Tibial artery (tissue), 4 donors: ENCODE measurements around the gene OLFML2B.

Source experiments
- DNase-seq, 2 donors: peaks; one replicate each; pipeline ENCODE4 v3.0.0-alpha.2; 2019
- H3K27ac ChIP-seq, 2 donors: fragments of 200-600 bp; sonication (generic) in 1 of 2; 1 replicate in 1 of 2; 2 replicates in 1 of 2; pipeline ENCODE4 v1.5.1; 2018 to 2019; ENCODE audit warnings: mild to moderate bottlenecking in 1 of 2
- H3K27me3 ChIP-seq, 2 donors: fragments of 200-600 bp; sonication (generic) in 1 of 2; one replicate each; pipeline versions ENCODE4 v1.5.1 to v1.6.0; 2016 to 2019
- H3K36me3 ChIP-seq, 3 donors: fragments of 200-600 bp; sonication (generic) in 2 of 3; one replicate each; pipeline ENCODE4 v1.5.1; 2016 to 2019; ENCODE audit warnings: mild to moderate bottlenecking in 2 of 3
- H3K4me1 ChIP-seq, 4 donors: fragments of 200-600 bp; sonication (generic) in 2 of 4; 1 replicate in 3 of 4; 2 replicates in 1 of 4; pipeline ENCODE4 v1.5.1; 2016 to 2019
- H3K4me3 ChIP-seq, 2 donors: fragments of 200-600 bp; sonication (generic) in 1 of 2; 1 replicate in 1 of 2; 2 replicates in 1 of 2; pipeline ENCODE4 v1.5.1; 2018 to 2019; ENCODE audit warnings: mild to moderate bottlenecking in 2 of 2
- H3K9me3 ChIP-seq, 3 donors: fragments of 200-600 bp; sonication (generic) in 1 of 3; one replicate each; pipeline ENCODE4 v1.5.1; 2016 to 2019
- intact Hi-C: fragments of 100-400 bp; cut with DNase I; formaldehyde crosslinking; loops from one replicate; pipeline ENCODE4 v1.15.0; 2023; ENCODE audit warnings: low total_unique reads
- TF ChIP-seq, protein P1 (sequence below), 2 experiments: fragments of 200-600 bp in 1 of 2; fragments of 450-650 bp in 1 of 2; IDR thresholded peaks; one replicate each; pipeline ENCODE4 v1.5.1; 2017 to 2019; ENCODE audit warnings: antibody characterized with exemption in 2 of 2, mild to moderate bottlenecking in 1 of 2, moderate library complexity in 1 of 2

The OLFML2B gene

DNA sequence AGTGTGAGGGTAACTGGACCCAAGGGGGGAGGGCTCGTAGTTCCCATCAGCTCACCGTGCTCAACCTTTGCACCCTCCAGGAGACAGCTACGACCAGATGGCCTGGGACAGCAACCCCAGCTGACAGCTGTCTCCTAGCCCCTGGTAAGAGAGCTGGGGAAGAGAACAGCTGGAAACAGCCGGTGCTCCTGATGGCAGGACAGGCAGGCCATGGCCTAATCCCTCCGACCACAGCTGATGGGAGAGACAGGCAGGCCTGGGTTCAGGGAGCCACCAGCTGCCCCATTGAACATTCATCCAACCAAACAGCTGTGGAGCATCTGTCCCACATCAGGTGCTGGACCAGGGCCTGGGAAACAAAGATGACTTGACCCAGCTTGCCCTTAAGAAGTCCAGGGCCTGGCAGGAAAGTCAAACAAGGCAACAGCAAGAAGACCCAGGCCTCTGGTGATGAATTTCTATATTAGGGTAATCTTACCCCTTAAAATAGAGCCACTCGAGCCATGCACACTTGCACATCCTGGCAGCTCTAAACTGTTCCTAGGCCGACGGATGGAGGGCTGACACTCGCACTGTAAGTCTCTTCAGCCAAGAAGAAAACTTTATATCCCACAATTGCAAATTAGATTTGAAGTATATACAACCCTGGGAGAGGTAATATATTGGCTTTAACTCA lies 12.2 kb downstream of the OLFML2B start:
- intact Hi-C loops = no loop called here
- Histone ChIP-seq H3K4me1 (peaks cover 0 to 57% (median 38%) of the 10 kb centered on the region in 4 donors), H3K9me3 (no peaks in the 10 kb centered on the region), H3K27ac (peak overlapping the region; percentile 69 to 79), H3K27me3 (no peaks in the 10 kb centered on the region), H3K36me3 (peaks cover 5 to 21% (median 16%) of the 10 kb centered on the region in 3 donors), H3K4me3 (no peak overlapping the region)
- DNase-seq = no peak
- TF ChIP-seq, protein P1, sequence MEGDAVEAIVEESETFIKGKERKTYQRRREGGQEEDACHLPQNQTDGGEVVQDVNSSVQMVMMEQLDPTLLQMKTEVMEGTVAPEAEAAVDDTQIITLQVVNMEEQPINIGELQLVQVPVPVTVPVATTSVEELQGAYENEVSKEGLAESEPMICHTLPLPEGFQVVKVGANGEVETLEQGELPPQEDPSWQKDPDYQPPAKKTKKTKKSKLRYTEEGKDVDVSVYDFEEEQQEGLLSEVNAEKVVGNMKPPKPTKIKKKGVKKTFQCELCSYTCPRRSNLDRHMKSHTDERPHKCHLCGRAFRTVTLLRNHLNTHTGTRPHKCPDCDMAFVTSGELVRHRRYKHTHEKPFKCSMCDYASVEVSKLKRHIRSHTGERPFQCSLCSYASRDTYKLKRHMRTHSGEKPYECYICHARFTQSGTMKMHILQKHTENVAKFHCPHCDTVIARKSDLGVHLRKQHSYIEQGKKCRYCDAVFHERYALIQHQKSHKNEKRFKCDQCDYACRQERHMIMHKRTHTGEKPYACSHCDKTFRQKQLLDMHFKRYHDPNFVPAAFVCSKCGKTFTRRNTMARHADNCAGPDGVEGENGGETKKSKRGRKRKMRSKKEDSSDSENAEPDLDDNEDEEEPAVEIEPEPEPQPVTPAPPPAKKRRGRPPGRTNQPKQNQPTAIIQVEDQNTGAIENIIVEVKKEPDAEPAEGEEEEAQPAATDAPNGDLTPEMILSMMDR (IDR thresholded peaks at IDR 0.05) = no peak

DNA sequence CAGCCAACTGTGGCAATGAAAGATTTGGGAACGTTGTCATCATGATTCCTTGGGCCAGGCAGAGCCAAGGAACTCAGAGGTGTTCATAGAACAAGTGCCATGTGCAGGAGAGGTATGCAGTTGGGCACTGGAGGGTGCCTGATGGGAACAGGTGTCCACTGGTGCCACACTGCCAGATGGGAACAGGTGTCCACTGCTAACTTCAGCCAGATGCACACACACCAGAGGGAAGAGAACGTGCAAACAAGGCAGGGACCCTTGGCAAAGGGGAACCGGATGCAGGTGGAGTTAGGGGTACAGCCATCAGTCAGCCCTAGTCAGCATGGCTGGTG lies 13.5 kb downstream of the OLFML2B start:
- no peak for DNase-seq
- peaks cover 5 to 26% (median 19%) of the 10 kb centered on the region in 3 donors for H3K36me3 ChIP-seq
- no peak overlapping the region for H3K4me3 ChIP-seq
- H3K27me3 ChIP-seq = no peaks in the 10 kb centered on the region
- peak overlapping the region; percentile 69 to 79 for H3K27ac ChIP-seq
- intact Hi-C loops = no loop called here
- TF ChIP-seq, protein P1 (IDR thresholded peaks at IDR 0.05) = no peak
- peaks cover 0 to 49% (median 38%) of the 10 kb centered on the region in 4 donors for H3K4me1 ChIP-seq
- H3K9me3 ChIP-seq = no peaks in the 10 kb centered on the region

GRCh38 chr1:162009501-162010174 lies 14.0 kb downstream of the OLFML2B start:
- Histone ChIP-seq H3K27ac (peak overlapping the region; percentile 69 to 79), H3K36me3 (peaks cover 4 to 24% (median 14%) of the 10 kb centered on the region in 3 donors), H3K27me3 (no peaks in the 10 kb centered on the region), H3K9me3 (no peaks in the 10 kb centered on the region), H3K4me3 (no peak overlapping the region), H3K4me1 (peaks cover 0 to 52% (median 38%) of the 10 kb centered on the region in 4 donors)
- intact Hi-C loops = loop anchor here (5.0 kb wide), 1 partner anchor 42 kb away; no protein-coding TSS in a partner anchor
- peak in 1 of 2 donors; percentile 85 for DNase-seq
- TF ChIP-seq, protein P1 (IDR thresholded peaks at IDR 0.05) = no peak

GRCh38 chr1:162008799-162009198 lies 14.9 kb downstream of the OLFML2B start:
- Histone ChIP-seq H3K4me1 (peaks cover 0 to 60% (median 42%) of the 10 kb centered on the region in 4 donors), H3K27ac (peak overlapping the region; percentile 69 to 79), H3K36me3 (peaks cover 4 to 16% (median 11%) of the 10 kb centered on the region in 3 donors), H3K4me3 (no peak overlapping the region), H3K9me3 (no peaks in the 10 kb centered on the region), H3K27me3 (no peaks in the 10 kb centered on the region)
- DNase-seq = no peak
- TF ChIP-seq, protein P1 (IDR thresholded peaks at IDR 0.05) = no peak
- intact Hi-C loops = loop anchor here (5.0 kb wide), 1 partner anchor 41 kb away; no protein-coding TSS in a partner anchor

- no peak overlapping the region for H3K27ac ChIP-seq
- no peaks in the 10 kb centered on the region for H3K9me3 ChIP-seq
- H3K36me3 ChIP-seq = peaks cover 4 to 11% (median 11%) of the 10 kb centered on the region in 3 donors
- peaks cover 0 to 71% (median 54%) of the 10 kb centered on the region in 4 donors for H3K4me1 ChIP-seq
- no peaks in the 10 kb centered on the region for H3K27me3 ChIP-seq
- TF ChIP-seq, protein P1 (IDR thresholded peaks at IDR 0.05) = no peak
- no peak overlapping the region for H3K4me3 ChIP-seq
- intact Hi-C loops = loop anchor here (5.0 kb wide), 1 partner anchor 40 kb away; no protein-coding TSS in a partner anchor
- DNase-seq = no peak
These were observed 16.2 kb downstream of the OLFML2B start for GRCh38 chr1:162007466-162007865.
